ENCODE data around the gene RETREG1. TPM values are rescaled to one million over a fixed set of nuclear protein-coding genes. Genes with fewer than 3 reads are reported as not detected.

RETREG1 gene
- total RNA-seq, 4 donors from 2014 or later = 0.51 to 12.5 (median 4.5) TPM

- no peak for DNase-seq
- no peak overlapping the region for H3K27ac ChIP-seq
- H3K9me3 ChIP-seq = no peaks in the 10 kb centered on the region
- H3K27me3 ChIP-seq = no peaks in the 10 kb centered on the region
- H3K4me1 ChIP-seq = no peaks in the 10 kb centered on the region
- no peak for TF ChIP-seq CTCF (IDR thresholded peaks at IDR 0.05)
- TF ChIP-seq POLR2A (IDR thresholded peaks at IDR 0.05) = no peak
- H3K36me3 ChIP-seq = no peaks in the 10 kb centered on the region
- intact Hi-C loops (cut with DNase I; ENCODE audit: low total_unique reads) = no loop called here
- no peak overlapping the region for H3K4me3 ChIP-seq
Measured at GRCh38 chr5:16497546-16497945, 119.3 kb downstream of the RETREG1 start.

GRCh38 chr5:16493261-16493660 is 123.5 kb downstream of the RETREG1 start:
- H3K36me3 ChIP-seq = no peaks in the 10 kb centered on the region
- H3K27me3 ChIP-seq = no peaks in the 10 kb centered on the region
- TF ChIP-seq CTCF (IDR thresholded peaks at IDR 0.05) = no peak
- no peak for TF ChIP-seq POLR2A (IDR thresholded peaks at IDR 0.05)
- DNase-seq = no peak
- no peaks in the 10 kb centered on the region for H3K9me3 ChIP-seq
- peak overlapping the region in 1 of 2 donors; percentile 30 for H3K27ac ChIP-seq
- no peak overlapping the region for H3K4me3 ChIP-seq
- intact Hi-C loops (cut with DNase I; ENCODE audit: low total_unique reads) = no loop called here
- H3K4me1 ChIP-seq = no peaks in the 10 kb centered on the region

GRCh38 chr5:16492398-16493140 is 124.2 kb downstream of the RETREG1 start:
- Histone ChIP-seq H3K36me3 (no peaks in the 10 kb centered on the region), H3K9me3 (no peaks in the 10 kb centered on the region), H3K4me3 (no peak overlapping the region), H3K27ac (peak overlapping the region in 1 of 2 donors; percentile 30), H3K27me3 (no peaks in the 10 kb centered on the region), H3K4me1 (no peaks in the 10 kb centered on the region)
- DNase-seq = peak in 1 of 2 donors; percentile 28
- TF ChIP-seq POLR2A (IDR thresholded peaks at IDR 0.05) = no peak
- TF ChIP-seq CTCF (IDR thresholded peaks at IDR 0.05) = no peak
- intact Hi-C loops (cut with DNase I; ENCODE audit: low total_unique reads) = no loop called here

- H3K36me3 ChIP-seq = no peaks in the 10 kb centered on the region
- no peak overlapping the region for H3K27ac ChIP-seq
- H3K27me3 ChIP-seq = no peaks in the 10 kb centered on the region
- H3K4me3 ChIP-seq = no peak overlapping the region
- no peak for DNase-seq
- no peaks in the 10 kb centered on the region for H3K4me1 ChIP-seq
- H3K9me3 ChIP-seq = no peaks in the 10 kb centered on the region
- TF ChIP-seq POLR2A (IDR thresholded peaks at IDR 0.05) (no peak), CTCF (IDR thresholded peaks at IDR 0.05) (no peak)
- intact Hi-C loops (cut with DNase I; ENCODE audit: low total_unique reads) = no loop called here
Measured at GRCh38 chr5:16490911-16491310, 125.9 kb downstream of the RETREG1 start.

GRCh38 chr5:16489322-16489791 is 127.4 kb downstream of the RETREG1 start:
- intact Hi-C loops (cut with DNase I; ENCODE audit: low total_unique reads) = no loop called here
- TF ChIP-seq CTCF (IDR thresholded peaks at IDR 0.05) (peak; percentile 40 to 66 (median 59)), POLR2A (IDR thresholded peaks at IDR 0.05) (no peak)

More at GRCh38 chr5:16489322-16489791, 127.4 kb downstream of the RETREG1 start:
- no peak overlapping the region for H3K27ac ChIP-seq
- DNase-seq = no peak
- no peaks in the 10 kb centered on the region for H3K9me3 ChIP-seq
- no peaks in the 10 kb centered on the region for H3K27me3 ChIP-seq
- H3K4me3 ChIP-seq = no peak overlapping the region
- H3K4me1 ChIP-seq = no peaks in the 10 kb centered on the region
- no peaks in the 10 kb centered on the region for H3K36me3 ChIP-seq
